PC-9 (cell line): ENCODE measurements around the gene TMEM134.

Experiments
- CTCF ChIP-seq: fragments of 200-600 bp; sonication (generic); conservative IDR thresholded peaks from 2 replicates; pipeline ENCODE4 v1.6.1; 2017; ENCODE audit warnings: mixed run types, antibody characterized with exemption, mild to moderate bottlenecking, moderate library complexity
- EZH2 ChIP-seq: fragments of 200-600 bp; sonication (generic); IDR thresholded peaks from 2 replicates; pipeline ENCODE4 v1.8.0; 2017; ENCODE audit warnings: antibody characterized with exemption, low read depth

GRCh38 chr11:67463680-67464410 lies 5.2 kb downstream of the TMEM134 start:
- TF ChIP-seq CTCF (no peak), EZH2 (no peak)
